IMR-90 (cell line): ENCODE measurements around the gene CFAP61. TPM values are rescaled to one million over a fixed set of nuclear protein-coding genes. Genes with fewer than 3 reads are reported as not detected.

ENCODE experiments used
- ATAC-seq: fragments of 200-7000 bp; cut with Tn5 transposase; 2 replicates; pipeline ENCODE4 v1.9.1; 2020; ENCODE audit warnings: low read depth, mild to moderate bottlenecking, moderate library complexity
- BruUV-seq: library from RNA; stranded (reverse); fragments of 400-500 nt; replicated peaks from 2 replicates; lab custom pipeline; 2021; lab: Mats Ljungman, UMichigan
- CTCF ChIA-PET: fragments of 300-600 bp; formaldehyde crosslinking; extraction: SDS; loops from one replicate; lab custom pipeline; 2021; ENCODE audit warnings: antibody characterized with exemption; lab: Yijun Ruan, JAX
- POLR2A ChIA-PET: fragments of 300-600 bp; sonication (Branson Sonifier 250); formaldehyde crosslinking; loops from one replicate; lab custom pipeline; 2022; ENCODE audit warnings: antibody characterized with exemption; ENCODE audit not compliant: unreplicated experiment; lab: Charles Lee
- DNase-seq: peaks from one replicate; pipeline ENCODE4 v3.0.0; 2013
- H2AFZ ChIP-seq: replicated peaks from 2 replicates; pipeline ENCODE3; 2013; ENCODE audit warnings: low read length, mild to moderate bottlenecking; ENCODE audit not compliant: poor library complexity
- H2AK5ac ChIP-seq: 2 replicates; pipeline ENCODE4 v1.6.1; 2013; ENCODE audit warnings: low read depth, low read length, inconsistent platforms
- H2AK9ac ChIP-seq: replicated peaks from 2 replicates; pipeline ENCODE3; 2013; ENCODE audit warnings: mild to moderate bottlenecking, low read depth, low read length, moderate library complexity; ENCODE audit not compliant: poor library complexity
- H2BK120ac ChIP-seq: 2 replicates; pipeline ENCODE4 v1.6.1; 2013; ENCODE audit warnings: low read depth, low read length, inconsistent platforms
- H2BK15ac ChIP-seq: 3 replicates; pipeline ENCODE4 v1.6.1; 2013; ENCODE audit warnings: low read depth, low read length, inconsistent platforms
- H2BK20ac ChIP-seq: 2 replicates; pipeline ENCODE4 v1.6.1; 2013; ENCODE audit warnings: low read depth, mild to moderate bottlenecking, inconsistent platforms, low read length, moderate library complexity
- H2BK5ac ChIP-seq: 2 replicates; pipeline ENCODE4 v1.6.1; 2013; ENCODE audit warnings: mild to moderate bottlenecking, low read depth, low read length, inconsistent platforms; ENCODE audit not compliant: poor library complexity, severe bottlenecking
- H3K14ac ChIP-seq: replicated peaks from 2 replicates; pipeline ENCODE4 v1.6.1; 2013; ENCODE audit warnings: low read depth, low read length, inconsistent platforms
- H3K18ac ChIP-seq: 2 replicates; pipeline ENCODE4 v1.6.1; 2013; ENCODE audit warnings: low read depth, low read length, control low read depth
- H3K23ac ChIP-seq: 2 replicates; pipeline ENCODE4 v1.6.1; 2013; ENCODE audit warnings: low read depth, low read length, inconsistent platforms
- H3K27ac ChIP-seq: 2 replicates; pipeline ENCODE4 v1.5.1; 2013; ENCODE audit warnings: mild to moderate bottlenecking, control low read depth, low read length; ENCODE audit not compliant: insufficient read depth
- H3K27me3 ChIP-seq: 2 replicates; pipeline ENCODE4 v1.6.1; 2013; ENCODE audit warnings: low read length; ENCODE audit not compliant: control insufficient read depth, insufficient read depth
- H3K36me3 ChIP-seq: 2 replicates; pipeline ENCODE4 v1.6.1; 2013; ENCODE audit warnings: low read length, mixed read lengths; ENCODE audit not compliant: control insufficient read depth, insufficient read depth
- H3K4ac ChIP-seq: 2 replicates; pipeline ENCODE4 v1.6.1; 2013; ENCODE audit warnings: low read depth, low read length, inconsistent platforms
- H3K4me1 ChIP-seq: 2 replicates; pipeline ENCODE4 v1.6.1; 2013; ENCODE audit warnings: low read length, mixed read lengths; ENCODE audit not compliant: control insufficient read depth, insufficient read depth
- H3K4me2 ChIP-seq: 2 replicates; pipeline ENCODE4 v1.6.1; 2013; ENCODE audit warnings: low read depth, mild to moderate bottlenecking, control low read depth, low read length, moderate library complexity
- H3K4me3 ChIP-seq: 2 replicates; pipeline ENCODE4 v1.5.1; 2013; ENCODE audit warnings: low read depth, mild to moderate bottlenecking, control low read depth, low read length, moderate library complexity; ENCODE audit not compliant: insufficient read depth
- H3K56ac ChIP-seq: 2 replicates; pipeline ENCODE4 v1.6.1; 2013; ENCODE audit warnings: low read length, inconsistent platforms; ENCODE audit not compliant: insufficient read depth; ENCODE audit errors: extremely low read depth
- H3K79me1 ChIP-seq, 2 experiments: 2 replicates each; pipeline ENCODE4 v1.6.1; 2013; ENCODE audit warnings: low read length in 2 of 2, inconsistent platforms in 1 of 2, low read depth in 1 of 2
- H3K9ac ChIP-seq: 2 replicates; pipeline ENCODE4 v1.6.1; 2013; ENCODE audit warnings: low read depth, low read length, control low read depth
- H3K9me1 ChIP-seq: 2 replicates; pipeline ENCODE4 v1.6.1; 2013; ENCODE audit warnings: low read length, inconsistent platforms; ENCODE audit not compliant: insufficient read depth
- H3K9me3 ChIP-seq: 2 replicates; pipeline ENCODE4 v1.6.1; 2013; ENCODE audit warnings: low read length; ENCODE audit not compliant: control insufficient read depth, insufficient read depth
- H4K20me1 ChIP-seq: 2 replicates; pipeline ENCODE4 v1.6.1; 2013; ENCODE audit warnings: low read length, inconsistent platforms; ENCODE audit not compliant: insufficient read depth
- H4K5ac ChIP-seq: 2 replicates; pipeline ENCODE4 v1.6.1; 2013; ENCODE audit warnings: mild to moderate bottlenecking, low read depth, low read length, control low read depth
- H4K8ac ChIP-seq, 2 experiments: 2 replicates each; pipeline ENCODE4 v1.6.1; 2013; ENCODE audit warnings: low read depth in 2 of 2, low read length in 2 of 2, control low read depth in 1 of 2, inconsistent platforms in 1 of 2
- H4K91ac ChIP-seq: 2 replicates; pipeline ENCODE4 v1.6.1; 2013; ENCODE audit warnings: low read depth, low read length, inconsistent platforms; ENCODE audit not compliant: insufficient read depth
- CEBPB ChIP-seq: IDR thresholded peaks from 2 replicates; pipeline ENCODE4 v1.6.1; 2012; ENCODE audit warnings: low read depth, low read length, improper control_type of control experiment
- CHD1 ChIP-seq: IDR thresholded peaks from 2 replicates; pipeline ENCODE4 v1.6.1; 2012; ENCODE audit warnings: low read depth, low read length, improper control_type of control experiment
- MAFK ChIP-seq: IDR thresholded peaks from 2 replicates; pipeline ENCODE4 v1.6.1; 2012; ENCODE audit warnings: low read depth, low read length, improper control_type of control experiment
- MXI1 ChIP-seq: IDR thresholded peaks from 2 replicates; pipeline ENCODE4 v1.6.1; 2012; ENCODE audit warnings: low read depth, mild to moderate bottlenecking, low read length, moderate library complexity, borderline replicate concordance
- NFE2L2 ChIP-seq: fragments of 150-350 bp; IDR thresholded peaks from 2 replicates; pipeline ENCODE4 v1.6.1; 2016; ENCODE audit warnings: low read depth, mild to moderate bottlenecking, low read length
- RCOR1 ChIP-seq: IDR thresholded peaks from 2 replicates; pipeline ENCODE4 v1.6.1; 2012; ENCODE audit warnings: mild to moderate bottlenecking, low read length, improper control_type of control experiment; ENCODE audit not compliant: insufficient replicate concordance
- RFX5 ChIP-seq: IDR thresholded peaks from 2 replicates; pipeline ENCODE4 v1.8.0; 2012; ENCODE audit warnings: low read depth, mild to moderate bottlenecking, low read length, moderate library complexity
- SMC3 ChIP-seq: fragments of 150-350 bp; IDR thresholded peaks from 2 replicates; pipeline ENCODE4 v1.6.1; 2016; ENCODE audit warnings: low read depth, mild to moderate bottlenecking, antibody characterized with exemption, low read length, moderate library complexity
- WGBS, 2 experiments: methylation state at CpG; one replicate each; pipeline versions ENCODE4 v1.1.5 to v1.1.7; 2013; ENCODE audit warnings: missing lambda C conversion rate in 2 of 2; ENCODE audit not compliant: insufficient read length in 1 of 2; ENCODE audit errors: extremely low coverage in 2 of 2; 5-methylcytosine and 5-hydroxymethylcytosine counted together
- dilution Hi-C: fragments of 300-500 bp; cut with HindIII; formaldehyde crosslinking; loops from one replicate; pipeline ENCODE4 v1.14.3; 2018; ENCODE audit warnings: low sequenced_read_pairs; ENCODE audit not compliant: unreplicated experiment
- in situ Hi-C: fragments of 300-500 bp; cut with MboI; formaldehyde crosslinking; loops from 3 replicates; pipeline ENCODE4 v1.14.3; 2019; ENCODE audit warnings: low sequenced_read_pairs, inconsistent platforms, mixed read lengths
- intact Hi-C: fragments of 100-400 bp; cut with micrococcal nuclease; formaldehyde crosslinking; loops from 2 replicates; pipeline ENCODE4 v1.10.0; 2022
- polyA plus RNA-seq, 3 experiments: library from polyadenylated mRNA; depleted of rRNA; stranded (reverse); fragments of >200 nt; gene quantifications; 2 replicates each; pipeline ENCODE4 v1.2.3, GENCODE V29; 2012; ENCODE audit warnings: low replicate concordance in 1 of 3
- total RNA-seq: library from RNA; depleted of rRNA; stranded (reverse); fragments of >200 nt; gene quantifications from 2 replicates; pipeline ENCODE4 v1.2.3, GENCODE V29; 2012
- TF ChIP-seq, protein P1 (sequence below): fragments of 150-350 bp; IDR thresholded peaks from 2 replicates; pipeline ENCODE4 v1.6.1; 2016; ENCODE audit warnings: low read depth, mild to moderate bottlenecking, low read length, moderate library complexity, borderline replicate concordance
- TF ChIP-seq, protein P2 (sequence below): conservative IDR thresholded peaks from 2 replicates; pipeline ENCODE4 v1.5.1; 2012; ENCODE audit warnings: mild to moderate bottlenecking, low read depth, low read length, improper control_type of control experiment

Gene CFAP61
- total and polyA plus RNA-seq, 2 of the 4 experiments (the other 2 are of a cell fraction): 0.07 TPM; not detected in 1

DNA sequence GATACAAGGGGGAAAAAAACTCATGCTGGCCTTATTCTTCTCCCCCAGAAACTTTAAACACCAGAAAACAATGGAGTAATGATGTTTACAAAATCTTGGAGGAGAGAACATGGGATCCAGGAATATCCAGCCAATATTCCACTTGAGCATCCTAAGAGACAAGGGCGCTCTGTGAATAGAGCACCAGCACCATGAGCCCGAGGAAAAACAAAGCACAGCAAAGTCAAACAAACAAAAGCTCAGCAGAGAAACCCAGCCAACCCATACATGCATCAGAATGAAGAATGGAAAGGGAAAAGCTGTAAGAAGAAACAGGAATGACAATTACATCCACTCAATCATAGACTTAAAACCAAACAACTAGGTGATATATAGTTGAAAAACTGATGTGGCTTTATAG is 39.8 kb upstream of the CFAP61 start:
- no peak overlapping the region for H3K18ac ChIP-seq
- no peaks in the 10 kb centered on the region for H3K9me3 ChIP-seq
- H3K27me3 ChIP-seq: no peaks in the 10 kb centered on the region
- no peak overlapping the region for H3K4ac ChIP-seq
- H2AK5ac ChIP-seq: no peak overlapping the region
- peaks cover 0 to 3% of the 10 kb centered on the region in 2 experiments; a peak in 2 of 4 replicates for H3K79me1 ChIP-seq
- peaks cover 8% of the 10 kb centered on the region for H3K4me1 ChIP-seq
- H3K4me3 ChIP-seq: no peak overlapping the region
- no peak overlapping the region for H2AK9ac ChIP-seq
- H4K8ac ChIP-seq: no peak overlapping the region
- no TSS peak for BruUV-seq
- no peak overlapping the region for H2AFZ ChIP-seq
- no peak overlapping the region for H3K9ac ChIP-seq
- ChIA-PET POLR2A (no interaction called here), CTCF (no interaction called here)
- DNase-seq: no peak
- in situ Hi-C loops: no loop called here
- H3K14ac ChIP-seq: no peak overlapping the region
- ATAC-seq: no peak
- H3K9me1 ChIP-seq: peaks cover 3% of the 10 kb centered on the region
- no peak overlapping the region for H4K5ac ChIP-seq
- intact Hi-C loops: loop anchor here (5.0 kb wide), 1 partner anchor 320 kb away; no protein-coding TSS in a partner anchor
- dilution Hi-C loops: no loop called here
- WGBS, 2 experiments: no CpG with 5 or more reads among the region's 2 CpGs
- H3K36me3 ChIP-seq: no peaks in the 10 kb centered on the region
- H2BK5ac ChIP-seq: no peak overlapping the region
- H3K27ac ChIP-seq: no peak overlapping the region
- no peak overlapping the region for H4K91ac ChIP-seq
- H4K20me1 ChIP-seq: no peaks in the 10 kb centered on the region; the same call in 1 of the 2 replicates
- H2BK120ac ChIP-seq: no peak overlapping the region
- TF ChIP-seq MAFK (no peak), MXI1 (no peak), RFX5 (no peak), NFE2L2 (no peak), CEBPB (no peak), SMC3 (no peak), CHD1 (no peak), RCOR1 (no peak)
- TF ChIP-seq, protein P1, sequence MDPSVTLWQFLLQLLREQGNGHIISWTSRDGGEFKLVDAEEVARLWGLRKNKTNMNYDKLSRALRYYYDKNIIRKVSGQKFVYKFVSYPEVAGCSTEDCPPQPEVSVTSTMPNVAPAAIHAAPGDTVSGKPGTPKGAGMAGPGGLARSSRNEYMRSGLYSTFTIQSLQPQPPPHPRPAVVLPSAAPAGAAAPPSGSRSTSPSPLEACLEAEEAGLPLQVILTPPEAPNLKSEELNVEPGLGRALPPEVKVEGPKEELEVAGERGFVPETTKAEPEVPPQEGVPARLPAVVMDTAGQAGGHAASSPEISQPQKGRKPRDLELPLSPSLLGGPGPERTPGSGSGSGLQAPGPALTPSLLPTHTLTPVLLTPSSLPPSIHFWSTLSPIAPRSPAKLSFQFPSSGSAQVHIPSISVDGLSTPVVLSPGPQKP: no peak
- TF ChIP-seq, protein P2, sequence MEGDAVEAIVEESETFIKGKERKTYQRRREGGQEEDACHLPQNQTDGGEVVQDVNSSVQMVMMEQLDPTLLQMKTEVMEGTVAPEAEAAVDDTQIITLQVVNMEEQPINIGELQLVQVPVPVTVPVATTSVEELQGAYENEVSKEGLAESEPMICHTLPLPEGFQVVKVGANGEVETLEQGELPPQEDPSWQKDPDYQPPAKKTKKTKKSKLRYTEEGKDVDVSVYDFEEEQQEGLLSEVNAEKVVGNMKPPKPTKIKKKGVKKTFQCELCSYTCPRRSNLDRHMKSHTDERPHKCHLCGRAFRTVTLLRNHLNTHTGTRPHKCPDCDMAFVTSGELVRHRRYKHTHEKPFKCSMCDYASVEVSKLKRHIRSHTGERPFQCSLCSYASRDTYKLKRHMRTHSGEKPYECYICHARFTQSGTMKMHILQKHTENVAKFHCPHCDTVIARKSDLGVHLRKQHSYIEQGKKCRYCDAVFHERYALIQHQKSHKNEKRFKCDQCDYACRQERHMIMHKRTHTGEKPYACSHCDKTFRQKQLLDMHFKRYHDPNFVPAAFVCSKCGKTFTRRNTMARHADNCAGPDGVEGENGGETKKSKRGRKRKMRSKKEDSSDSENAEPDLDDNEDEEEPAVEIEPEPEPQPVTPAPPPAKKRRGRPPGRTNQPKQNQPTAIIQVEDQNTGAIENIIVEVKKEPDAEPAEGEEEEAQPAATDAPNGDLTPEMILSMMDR: no peak
- no peak overlapping the region for H2BK15ac ChIP-seq
- H3K56ac ChIP-seq: no peak overlapping the region
- H2BK20ac ChIP-seq: no peak overlapping the region
- no peak overlapping the region for H3K23ac ChIP-seq
- H3K4me2 ChIP-seq: no peak overlapping the region
